HepG2 (cell line): Measurements from ENCODE around the gene POU2AF2. TPM values are rescaled to one million over a fixed set of nuclear protein-coding genes. Genes with fewer than 3 reads are reported as not detected.

ENCODE experiments used
- ATAC-seq: fragments of 200-7000 bp; cut with Tn5 transposase; 3 replicates; pipeline ENCODE4 v1.9.1; 2020; ENCODE audit warnings: mild to moderate bottlenecking, moderate library complexity
- BruUV-seq: library from RNA; stranded (reverse); fragments of 400-500 nt; replicated peaks from 2 replicates; lab custom pipeline; 2021; lab: Mats Ljungman, UMichigan
- CTCF ChIA-PET: fragments of 300-600 bp; formaldehyde crosslinking; extraction: SDS; loops from one replicate; lab custom pipeline; 2021; ENCODE audit warnings: low total read pairs, inconsistent platforms, low intra/inter-chr PET ratio; lab: Yijun Ruan, JAX
- POLR2A ChIA-PET: fragments of 350-600 bp; sonication (Branson Sonifier 250); formaldehyde crosslinking; loops from one replicate; lab custom pipeline; 2020; ENCODE audit warnings: antibody characterized with exemption, inconsistent platforms; lab: Yijun Ruan, JAX
- DNase-seq: peaks from one replicate; pipeline ENCODE4 v3.0.0-alpha.2; 2015; ENCODE audit warnings: low spot score
- FAIRE-seq: peaks from 3 replicates; lab custom pipeline; 2011; peaks lifted over from hg19 to GRCh38; lab: Jason Lieb, UNC
- H2AFZ ChIP-seq: one replicate; pipeline ENCODE4 v1.6.1; 2011; ENCODE audit warnings: low read length, inconsistent platforms
- H3K27ac ChIP-seq: fragments of 300-600 bp; 3 replicates; pipeline ENCODE4 v1.8.0; 2011; ENCODE audit warnings: mixed run types, mild to moderate bottlenecking, mixed read lengths, low read length, inconsistent platforms; ENCODE audit not compliant: insufficient read depth; ENCODE audit errors: extremely low read length
- H3K27me3 ChIP-seq, 2 experiments: fragments of 200-600 bp in 1 of 2; 2 replicates in 1 of 2; 3 replicates in 1 of 2; pipeline versions ENCODE4 v1.6.0 to v1.8.0; 2011; ENCODE audit warnings: low read length in 2 of 2, mild to moderate bottlenecking in 2 of 2, moderate library complexity in 2 of 2, inconsistent platforms in 1 of 2; ENCODE audit not compliant: insufficient read depth in 2 of 2, control insufficient read depth in 1 of 2
- H3K36me3 ChIP-seq, 2 experiments: fragments of 200-600 bp in 1 of 2; replicated peaks in 1 of 2; 2 replicates in 1 of 2; 3 replicates in 1 of 2; pipeline versions ENCODE4 v1.5.1 to v1.8.0; 2011; ENCODE audit warnings: low read length in 2 of 2, inconsistent platforms in 1 of 2; ENCODE audit not compliant: insufficient read depth in 2 of 2, control insufficient read depth in 1 of 2
- H3K4me1 ChIP-seq: 2 replicates; pipeline ENCODE4 v1.5.1; 2012; ENCODE audit warnings: low read length, inconsistent platforms; ENCODE audit not compliant: insufficient read depth
- H3K4me2 ChIP-seq: 2 replicates; pipeline ENCODE4 v1.6.0; 2011; ENCODE audit warnings: low read depth, low read length, inconsistent platforms
- H3K4me3 ChIP-seq, 3 experiments: fragments of 200-600 bp in 1 of 3; sonication (generic), shearing (Covaris generic) in 1 of 3; replicated peaks in 1 of 3; 2 replicates each; pipeline ENCODE4 v1.5.1; 2011 to 2016; ENCODE audit warnings: low read length in 3 of 3, inconsistent platforms in 2 of 3, low read depth in 2 of 3, mild to moderate bottlenecking in 2 of 3, control low read depth in 1 of 3, mixed read lengths in 1 of 3; ENCODE audit not compliant: insufficient read depth in 1 of 3
- H3K79me2 ChIP-seq: one replicate; pipeline ENCODE4 v1.6.1; 2011; ENCODE audit warnings: low read length, inconsistent platforms; ENCODE audit not compliant: insufficient read depth
- H3K9ac ChIP-seq: 2 replicates; pipeline ENCODE4 v1.6.0; 2011; ENCODE audit warnings: mild to moderate bottlenecking, low read depth, low read length, inconsistent platforms; ENCODE audit not compliant: insufficient read depth
- H3K9me3 ChIP-seq: 2 replicates; pipeline ENCODE4 v1.5.1; 2012; ENCODE audit warnings: mild to moderate bottlenecking, low read length
- H4K20me1 ChIP-seq: 2 replicates; pipeline ENCODE4 v1.6.0; 2011; ENCODE audit warnings: inconsistent platforms, mild to moderate bottlenecking, low read length, moderate library complexity; ENCODE audit not compliant: insufficient read depth
- ARNTL ChIP-seq: sonication (generic); formaldehyde crosslinking; IDR thresholded peaks from 2 replicates; pipeline ENCODE4 v1.4.0; 2020; ENCODE audit warnings: mild to moderate bottlenecking, missing genetic modification reagents
- BORCS8-MEF2B ChIP-seq: sonication (generic); formaldehyde crosslinking; IDR thresholded peaks from 2 replicates; pipeline ENCODE4 v1.8.0; 2022; ENCODE audit warnings: mild to moderate bottlenecking, missing genetic modification reagents
- CHD4 ChIP-seq: fragments of 200-600 bp; sonication (generic); IDR thresholded peaks from 2 replicates; pipeline ENCODE4 v1.7.0; 2017; ENCODE audit warnings: mild to moderate bottlenecking, low read length, borderline replicate concordance
- CREM ChIP-seq, 2 experiments: sonication (generic) in 1 of 2; formaldehyde crosslinking in 1 of 2; IDR thresholded peaks; 2 replicates each; pipeline versions ENCODE4 v1.4.0 to v1.6.1; 2016 to 2020; ENCODE audit warnings: antibody characterized with exemption in 1 of 2, mild to moderate bottlenecking in 1 of 2, missing genetic modification reagents in 1 of 2
- GABPA ChIP-seq, 2 experiments: IDR thresholded peaks; 2 replicates each; pipeline ENCODE4 v1.6.1; 2011 to 2016; ENCODE audit warnings: low read depth in 2 of 2, low read length in 1 of 2, missing biosample characterization in 1 of 2, missing genetic modification characterization in 1 of 2
- HHEX ChIP-seq: IDR thresholded peaks from 2 replicates; pipeline ENCODE4 v1.6.1; 2016; ENCODE audit warnings: control low read depth
- HMG20B ChIP-seq: conservative IDR thresholded peaks from 2 replicates; pipeline ENCODE4 v1.6.1; 2016; ENCODE audit warnings: missing genetic modification reagents, missing compliant biosample characterization
- JUND ChIP-seq: sonication (generic); formaldehyde crosslinking; IDR thresholded peaks from 2 replicates; pipeline ENCODE4 v1.8.0; 2022; ENCODE audit warnings: mild to moderate bottlenecking, missing genetic modification reagents
- KDM5A ChIP-seq: fragments of 200-600 bp; sonication (generic); IDR thresholded peaks from 2 replicates; pipeline ENCODE4 v1.7.0; 2018; ENCODE audit warnings: antibody characterized with exemption, mild to moderate bottlenecking, low read length, borderline replicate concordance
- MBD4 ChIP-seq: IDR thresholded peaks from 2 replicates; pipeline ENCODE4 v1.6.1; 2012; ENCODE audit warnings: low read length, inconsistent platforms, borderline replicate concordance
- NFAT5 ChIP-seq: sonication (generic); formaldehyde crosslinking; IDR thresholded peaks from 2 replicates; pipeline ENCODE4 v1.4.0; 2020; ENCODE audit warnings: missing genetic modification reagents
- NRL ChIP-seq: sonication (generic); formaldehyde crosslinking; IDR thresholded peaks from 2 replicates; pipeline ENCODE4 v1.5.0; 2020; ENCODE audit warnings: missing genetic modification reagents, mild to moderate bottlenecking, moderate library complexity, borderline replicate concordance
- SNAPC5 ChIP-seq: sonication (generic); formaldehyde crosslinking; IDR thresholded peaks from 2 replicates; pipeline ENCODE4 v1.8.1; 2023; ENCODE audit warnings: mild to moderate bottlenecking, missing genetic modification reagents, borderline replicate concordance
- SP4 ChIP-seq: sonication (generic); formaldehyde crosslinking; IDR thresholded peaks from 2 replicates; pipeline ENCODE4 v1.8.1; 2023; ENCODE audit warnings: mild to moderate bottlenecking, missing genetic modification reagents
- TSC22D2 ChIP-seq: sonication (generic); formaldehyde crosslinking; IDR thresholded peaks from 2 replicates; pipeline ENCODE4 v1.5.1; 2020; ENCODE audit warnings: missing genetic modification reagents, mild to moderate bottlenecking, borderline replicate concordance
- ZMAT3 ChIP-seq: sonication (generic); formaldehyde crosslinking; conservative IDR thresholded peaks from 2 replicates; pipeline ENCODE4 v1.7.0; 2021; ENCODE audit warnings: missing genetic modification reagents
- ZNF446 ChIP-seq: sonication (generic); formaldehyde crosslinking; IDR thresholded peaks from 2 replicates; pipeline ENCODE4 v1.5.0; 2020; ENCODE audit warnings: mild to moderate bottlenecking, missing genetic modification reagents
- ZNF598 ChIP-seq: sonication (generic); formaldehyde crosslinking; IDR thresholded peaks from 2 replicates; pipeline ENCODE4 v1.5.1; 2020; ENCODE audit warnings: mild to moderate bottlenecking, missing genetic modification reagents, borderline replicate concordance
- WGBS: methylation state at CpG from one replicate; pipeline ENCODE4 v1.1.6; 2017; ENCODE audit warnings: low lambda C conversion rate; 5-methylcytosine and 5-hydroxymethylcytosine counted together
- in situ Hi-C: cut with HindIII; loops from 2 replicates; pipeline ENCODE4 v1.10.0; 2017; ENCODE audit warnings: low pct_unique_long_range_greater_than_20kb; ENCODE audit not compliant: extremely low pct_ligation_motif_present
- intact Hi-C: fragments of 100-400 bp; cut with micrococcal nuclease; formaldehyde crosslinking; loops from one replicate; pipeline ENCODE4 v1.10.0; 2022; ENCODE audit not compliant: unreplicated experiment
- polyA plus RNA-seq, 8 experiments: library from polyadenylated mRNA; depleted of rRNA in 3 of 8; stranded (reverse) in 7 of 8; unstranded in 1 of 8; fragments of >200 nt; fragmentation: Illumina TruSeq in 4 of 8; extraction: Trizol in 4 of 8; gene quantifications; 2 replicates each; pipeline versions ENCODE4 v1.2.1 to v1.2.3, GENCODE V29; 2011 to 2016; ENCODE audit warnings: low read depth in 4 of 8, missing spikeins in 1 of 8, mixed read lengths in 1 of 8; ENCODE audit not compliant: insufficient read depth in 1 of 8
- total RNA-seq, 5 experiments: library from RNA; depleted of rRNA; stranded (reverse); fragments of >200 nt; fragmentation: Illumina TruSeq; extraction: Trizol; gene quantifications; 2 replicates each; pipeline ENCODE4 v1.2.3, GENCODE V29; 2016; ENCODE audit warnings: low read depth in 1 of 5

Gene POU2AF2
- total and polyA plus RNA-seq, 2 of the 13 experiments (the other 11 are each of a cell fraction or from before 2014, with no cell fraction given), result 0.11 TPM; not detected in 1

- no peak for TF ChIP-seq NFAT5 (CRISPR knock-in tag)
- no peak for TF ChIP-seq SNAPC5 (CRISPR knock-in tag)
- no peak for TF ChIP-seq ZNF446
- TF ChIP-seq JUND (CRISPR knock-in tag), result no peak
- no peak for TF ChIP-seq TSC22D2 (CRISPR knock-in tag)
- no peak for TF ChIP-seq BORCS8-MEF2B
These were observed 39.7 kb upstream of the POU2AF2 start (continued) for GRCh38 chr11:111205632-111206385.

GRCh38 chr11:111206472-111206871, 39.1 kb upstream of the POU2AF2 start:
- BruUV-seq, result no TSS peak
- no peaks in the 10 kb centered on the region for H3K4me1 ChIP-seq
- H3K4me2 ChIP-seq, result no peak overlapping the region
- peaks cover 0 to 3% of the 10 kb centered on the region in 2 experiments; a peak in 1 of 5 replicates for H3K27me3 ChIP-seq
- FAIRE-seq, result no peak
- no peak overlapping the region for H3K9ac ChIP-seq
- H2AFZ ChIP-seq, result no peak overlapping the region
- no peak overlapping the region for H3K27ac ChIP-seq
- no peaks in the 10 kb centered on the region for H3K36me3 ChIP-seq
- in situ Hi-C loops, result no loop called here
- ATAC-seq, result no peak
- intact Hi-C loops, result no loop called here
- H3K79me2 ChIP-seq, result no peaks in the 10 kb centered on the region
- H3K4me3 ChIP-seq, result no peak overlapping the region
- CTCF ChIA-PET, result no interaction called here
- 3% methylated on average over 1 of the region's 1 CpG for WGBS
- H4K20me1 ChIP-seq, result no peaks in the 10 kb centered on the region
- no peak for DNase-seq
- H3K9me3 ChIP-seq, result no peaks in the 10 kb centered on the region
- POLR2A ChIA-PET, result no interaction called here
- TF ChIP-seq CHD4 (no peak), ARNTL (no peak), KDM5A (no peak), CREM (IDR thresholded peaks at IDR 0.05) (no peak), CREM (CRISPR knock-in tag; IDR thresholded peaks at IDR 0.05) (no peak), HMG20B (CRISPR knock-in tag) (no peak), HHEX (no peak), SP4 (no peak), ZNF598 (CRISPR knock-in tag) (no peak), GABPA (IDR thresholded peaks at IDR 0.05; ENCODE audit: low read depth, low read length) (no peak), GABPA (CRISPR knock-in tag; IDR thresholded peaks at IDR 0.05; ENCODE audit: low read depth) (no peak), ZMAT3 (CRISPR knock-in tag) (no peak), MBD4 (no peak), NRL (CRISPR knock-in tag) (no peak)
